HG03432 (cell line): Measurements from ENCODE around the gene TGFBR2.
"Not testable (repeated sequence)": the region's sequence is repeated elsewhere in the genome, so short reads cannot be mapped to it uniquely, and the experiment has no call there.

Source experiments
- ATAC-seq: cut with Tn5 transposase; IDR thresholded peaks from one replicate; pipeline ENCODE4 v1.9.1; 2021; ENCODE audit warnings: mild to moderate bottlenecking, moderate library complexity; ENCODE audit not compliant: unreplicated experiment

TGFBR2 gene

GRCh38 chr3:30654269-30654668 is 47.9 kb downstream of the TGFBR2 start:
- ATAC-seq, result no peak

- ATAC-seq, result peak; percentile 33
Observed at GRCh38 chr3:30655187-30655812, 48.9 kb downstream of the TGFBR2 start.

- no peak for ATAC-seq
Observed at GRCh38 chr3:30656624-30657141, 50.3 kb downstream of the TGFBR2 start.

GRCh38 chr3:30657914-30658313 is 51.5 kb downstream of the TGFBR2 start:
- ATAC-seq, result peak; percentile 15

GRCh38 chr3:30658328-30659052 is 52.1 kb downstream of the TGFBR2 start:
- peak; percentile 92 for ATAC-seq

GRCh38 chr3:30659270-30660130 is 53.1 kb downstream of the TGFBR2 start:
- no peak for ATAC-seq

- no peak for ATAC-seq
Observed at GRCh38 chr3:30660136-30660535, 53.7 kb downstream of the TGFBR2 start.

GRCh38 chr3:30660656-30661055 is 54.3 kb downstream of the TGFBR2 start:
- no peak for ATAC-seq

- no peak for ATAC-seq
Observed at GRCh38 chr3:30661098-30661873, 54.9 kb downstream of the TGFBR2 start.

GRCh38 chr3:30662836-30663235 is 56.4 kb downstream of the TGFBR2 start:
- ATAC-seq, result no peak

- ATAC-seq, result no peak
Observed at GRCh38 chr3:30663533-30664241, 57.3 kb downstream of the TGFBR2 start.

- ATAC-seq, result no peak
Observed at GRCh38 chr3:30664459-30664858, 58.1 kb downstream of the TGFBR2 start.

- no peak for ATAC-seq
Observed at GRCh38 chr3:30664884-30665283, 58.5 kb downstream of the TGFBR2 start.

GRCh38 chr3:30665539-30665938 is 59.1 kb downstream of the TGFBR2 start:
- ATAC-seq, result no peak

- ATAC-seq, result no peak
Observed at GRCh38 chr3:30666572-30667279, 60.3 kb downstream of the TGFBR2 start.

GRCh38 chr3:30667280-30667651 is 60.9 kb downstream of the TGFBR2 start:
- ATAC-seq, result peak; percentile 65

- ATAC-seq, result no peak
Observed at GRCh38 chr3:30668051-30668609, 61.7 kb downstream of the TGFBR2 start.

- ATAC-seq, result not testable (repeated sequence)
Observed at GRCh38 chr3:30669360-30669934, 63.0 kb downstream of the TGFBR2 start.

GRCh38 chr3:30670292-30670691 is 63.9 kb downstream of the TGFBR2 start:
- ATAC-seq, result no peak
